Smooth muscle cell (in vitro differentiated cells): ENCODE results near the gene SPACA4. TPM values are rescaled to one million over a fixed set of nuclear protein-coding genes. Genes with fewer than 3 reads are reported as not detected.
A peak's percentile ranks its signal among the peaks of the same experiment; 100 is the strongest.
"Not testable (repeated sequence)": the region's sequence is repeated elsewhere in the genome, so short reads cannot be mapped to it uniquely, and the experiment has no call there.

Experiments
- DNase-seq: peaks from one replicate; lab custom pipeline; 2025; ENCODE audit not compliant: unreplicated experiment; lab: John Stamatoyannopoulos, UW
- H2AFZ ChIP-seq: fragments of 200-600 bp; sonication (generic); 2 replicates; pipeline ENCODE4 v1.6.0; 2016; ENCODE audit warnings: antibody characterized with exemption, low read depth, mild to moderate bottlenecking
- H3F3A ChIP-seq: fragments of 200-600 bp; sonication (generic); 2 replicates; pipeline ENCODE4 v1.6.0; 2017; ENCODE audit warnings: antibody characterized with exemption, low read depth
- H3K27ac ChIP-seq: fragments of 200-600 bp; sonication (generic); 2 replicates; pipeline ENCODE4 v1.5.1; 2016; ENCODE audit warnings: low read depth, mild to moderate bottlenecking
- H3K27me3 ChIP-seq: fragments of 200-600 bp; sonication (generic); 2 replicates; pipeline ENCODE4 v1.6.1; 2016; ENCODE audit warnings: low read depth, mild to moderate bottlenecking
- H3K36me3 ChIP-seq: fragments of 200-600 bp; sonication (generic); 2 replicates; pipeline ENCODE4 v1.5.1; 2016; ENCODE audit warnings: low read depth
- H3K4me1 ChIP-seq: fragments of 200-600 bp; sonication (generic); 2 replicates; pipeline ENCODE4 v1.5.1; 2016; ENCODE audit warnings: low read depth
- H3K4me2 ChIP-seq: fragments of 200-600 bp; sonication (generic); 2 replicates; pipeline ENCODE4 v1.6.0; 2016; ENCODE audit warnings: mild to moderate bottlenecking
- H3K4me3 ChIP-seq: fragments of 200-600 bp; sonication (generic); 2 replicates; pipeline ENCODE4 v1.5.1; 2016; ENCODE audit warnings: mild to moderate bottlenecking
- H3K79me2 ChIP-seq: fragments of 200-600 bp; sonication (generic); 2 replicates; pipeline ENCODE4 v1.6.0; 2016; ENCODE audit warnings: low read depth, mild to moderate bottlenecking
- H3K9ac ChIP-seq: fragments of 200-600 bp; sonication (generic); 2 replicates; pipeline ENCODE4 v1.6.0; 2016; ENCODE audit warnings: low read depth
- H3K9me3 ChIP-seq: fragments of 200-600 bp; sonication (generic); replicated peaks from 2 replicates; pipeline ENCODE4 v1.5.1; 2016; ENCODE audit warnings: low read depth
- H4K20me1 ChIP-seq: fragments of 200-600 bp; sonication (generic); 2 replicates; pipeline ENCODE4 v1.6.0; 2016; ENCODE audit warnings: low read depth
- WGBS: methylation state at CpG from one replicate; pipeline ENCODE4 v1.1.7; 2016; ENCODE audit warnings: low lambda C conversion rate; 5-methylcytosine and 5-hydroxymethylcytosine counted together
- polyA plus RNA-seq: library from polyadenylated mRNA; unstranded; fragments of >200 nt; fragmentation: Nextera tagmentation; extraction: Ambion mirVana; gene quantifications from 2 replicates; pipeline ENCODE4 v1.2.1, GENCODE V29; 2016
- total RNA-seq: library from RNA; depleted of rRNA; stranded (reverse); fragments of >200 nt; gene quantifications from 2 replicates; pipeline ENCODE4 v1.2.3, GENCODE V29; 2014
- TF ChIP-seq, protein P1 (sequence below): fragments of 200-600 bp; sonication (generic); IDR thresholded peaks from 2 replicates; pipeline ENCODE4 v1.5.1; 2017; ENCODE audit warnings: borderline replicate concordance, mild to moderate bottlenecking, antibody characterized with exemption; ENCODE audit not compliant: insufficient read depth, poor library complexity, severe bottlenecking

Gene SPACA4
- total and polyA plus RNA-seq, 2 experiments from 2014 or later: 0.43 TPM; not detected in 1

DNA sequence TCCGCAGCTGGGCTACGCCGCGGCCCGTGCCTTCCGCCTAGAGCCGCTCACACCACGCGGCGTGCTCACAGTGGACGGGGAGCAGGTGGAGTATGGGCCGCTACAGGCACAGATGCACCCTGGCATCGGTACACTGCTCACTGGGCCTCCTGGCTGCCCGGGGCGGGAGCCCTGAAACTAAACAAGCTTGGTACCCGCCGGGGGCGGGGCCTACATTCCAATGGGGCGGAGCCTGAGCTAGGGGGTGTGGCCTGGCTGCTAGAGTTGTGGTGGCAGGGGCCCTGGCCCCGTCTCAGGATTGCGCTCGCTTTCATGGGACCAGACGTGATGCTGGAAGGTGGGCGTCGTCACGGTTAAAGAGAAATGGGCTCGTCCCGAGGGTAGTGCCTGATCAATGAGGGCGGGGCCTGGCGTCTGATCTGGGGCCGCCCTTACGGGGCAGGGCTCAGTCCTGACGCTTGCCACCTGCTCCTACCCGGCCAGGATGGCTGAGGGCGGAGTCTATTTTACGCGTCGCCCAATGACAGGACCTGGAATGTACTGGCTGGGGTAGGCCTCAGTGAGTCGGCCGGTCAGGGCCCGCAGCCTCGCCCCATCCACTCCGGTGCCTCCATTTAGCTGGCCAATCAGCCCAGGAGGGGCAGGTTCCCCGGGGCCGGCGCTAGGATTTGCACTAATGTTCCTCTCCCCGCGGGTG lies 23.2 kb downstream of the SPACA4 start:
- H3F3A ChIP-seq: peaks cover under 1% of the 10 kb centered on the region
- peak overlapping the region; percentile 93 for H3K4me2 ChIP-seq
- 26% methylated on average over 47 of the region's 48 CpGs for WGBS
- TF ChIP-seq, protein P1, sequence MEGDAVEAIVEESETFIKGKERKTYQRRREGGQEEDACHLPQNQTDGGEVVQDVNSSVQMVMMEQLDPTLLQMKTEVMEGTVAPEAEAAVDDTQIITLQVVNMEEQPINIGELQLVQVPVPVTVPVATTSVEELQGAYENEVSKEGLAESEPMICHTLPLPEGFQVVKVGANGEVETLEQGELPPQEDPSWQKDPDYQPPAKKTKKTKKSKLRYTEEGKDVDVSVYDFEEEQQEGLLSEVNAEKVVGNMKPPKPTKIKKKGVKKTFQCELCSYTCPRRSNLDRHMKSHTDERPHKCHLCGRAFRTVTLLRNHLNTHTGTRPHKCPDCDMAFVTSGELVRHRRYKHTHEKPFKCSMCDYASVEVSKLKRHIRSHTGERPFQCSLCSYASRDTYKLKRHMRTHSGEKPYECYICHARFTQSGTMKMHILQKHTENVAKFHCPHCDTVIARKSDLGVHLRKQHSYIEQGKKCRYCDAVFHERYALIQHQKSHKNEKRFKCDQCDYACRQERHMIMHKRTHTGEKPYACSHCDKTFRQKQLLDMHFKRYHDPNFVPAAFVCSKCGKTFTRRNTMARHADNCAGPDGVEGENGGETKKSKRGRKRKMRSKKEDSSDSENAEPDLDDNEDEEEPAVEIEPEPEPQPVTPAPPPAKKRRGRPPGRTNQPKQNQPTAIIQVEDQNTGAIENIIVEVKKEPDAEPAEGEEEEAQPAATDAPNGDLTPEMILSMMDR: no peak
- no peak overlapping the region for H3K9ac ChIP-seq
- peaks cover 22% of the 10 kb centered on the region for H3K4me1 ChIP-seq
- no peak for DNase-seq
- no peaks in the 10 kb centered on the region for H3K9me3 ChIP-seq
- H3K79me2 ChIP-seq: no peaks in the 10 kb centered on the region
- H3K27me3 ChIP-seq: no peaks in the 10 kb centered on the region
- H3K27ac ChIP-seq: no peak overlapping the region
- H4K20me1 ChIP-seq: no peaks in the 10 kb centered on the region
- H2AFZ ChIP-seq: no peak overlapping the region
- peak overlapping the region; percentile 45 for H3K4me3 ChIP-seq
- H3K36me3 ChIP-seq: no peaks in the 10 kb centered on the region

DNA sequence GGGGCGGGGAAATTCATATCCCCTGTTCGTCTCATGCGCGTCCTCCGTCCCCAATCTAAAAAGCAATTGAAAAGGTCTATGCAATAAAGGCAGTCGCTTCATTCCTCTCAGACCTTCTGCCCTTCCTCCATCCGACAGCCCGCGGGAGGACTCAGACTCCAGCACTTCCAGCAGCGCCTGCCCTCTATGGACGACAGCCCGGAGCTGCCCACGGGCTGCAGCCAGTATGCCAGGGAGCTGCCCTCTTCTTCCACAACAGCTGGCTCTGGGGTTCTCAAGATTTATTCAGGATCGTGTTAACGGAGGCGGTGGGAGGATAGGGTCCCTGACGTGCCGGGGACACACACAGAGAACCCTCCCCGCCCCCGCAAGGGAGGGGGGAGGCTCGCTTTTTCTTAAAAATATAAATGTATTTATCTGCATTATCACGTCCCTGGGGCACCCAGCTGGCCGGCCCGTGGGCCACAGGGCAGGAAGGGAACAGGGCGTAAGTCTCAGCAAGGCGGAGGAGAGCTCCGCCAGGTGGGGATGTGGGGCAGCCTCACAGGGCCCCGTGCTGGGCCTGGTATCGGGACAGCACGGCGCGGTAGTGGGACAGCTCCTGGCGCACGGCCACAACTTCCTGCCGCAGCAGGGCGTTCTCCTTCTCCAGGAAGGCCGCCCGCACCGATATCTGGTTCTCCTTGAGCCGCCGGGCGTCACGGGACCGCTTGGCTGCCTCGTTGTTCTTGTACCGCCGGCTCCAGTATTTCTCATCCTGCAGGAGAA lies 23.9 kb downstream of the SPACA4 start:
- Histone ChIP-seq H3F3A (peaks cover 5% of the 10 kb centered on the region), H3K27ac (no peak overlapping the region), H3K9ac (no peak overlapping the region), H2AFZ (no peak overlapping the region), H4K20me1 (no peaks in the 10 kb centered on the region), H3K4me2 (peak overlapping the region; percentile 93), H3K4me3 (peak overlapping the region; percentile 45), H3K27me3 (no peaks in the 10 kb centered on the region), H3K79me2 (no peaks in the 10 kb centered on the region), H3K36me3 (no peaks in the 10 kb centered on the region), H3K4me1 (peaks cover 15% of the 10 kb centered on the region), H3K9me3 (no peaks in the 10 kb centered on the region)
- DNase-seq: peak; percentile 37
- TF ChIP-seq, protein P1: no peak
- 1% methylated on average over 47 of the region's 47 CpGs for WGBS

DNA sequence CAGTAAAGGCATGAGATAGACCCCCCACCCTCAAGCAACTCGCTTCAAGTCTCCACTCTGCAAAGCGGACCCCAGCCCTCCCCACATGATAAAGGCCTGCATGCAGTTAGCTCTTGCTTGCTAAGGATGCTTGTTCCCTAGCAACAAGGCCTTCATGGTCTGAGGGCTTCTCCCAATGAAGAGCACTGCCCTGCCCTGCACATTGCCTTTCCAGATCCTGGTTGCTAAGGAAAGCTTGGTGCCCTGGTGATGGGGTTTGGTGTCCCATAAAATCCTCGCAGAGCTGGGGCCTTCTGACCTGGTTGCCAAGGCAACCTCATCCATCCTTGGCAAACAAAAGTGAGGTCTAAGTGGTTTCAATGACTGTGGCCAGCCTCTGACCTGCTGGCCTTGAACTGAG lies 24.7 kb downstream of the SPACA4 start:
- no peaks in the 10 kb centered on the region for H4K20me1 ChIP-seq
- H3K27ac ChIP-seq: no peak overlapping the region
- WGBS: 77% methylated on average over 3 of the region's 3 CpGs
- H3K4me1 ChIP-seq: peaks cover 15% of the 10 kb centered on the region
- no peak for DNase-seq
- peaks cover 6% of the 10 kb centered on the region for H3K27me3 ChIP-seq
- H3K79me2 ChIP-seq: no peaks in the 10 kb centered on the region
- H3K9me3 ChIP-seq: no peaks in the 10 kb centered on the region
- H3K36me3 ChIP-seq: no peaks in the 10 kb centered on the region
- no peak overlapping the region for H3K9ac ChIP-seq
- TF ChIP-seq, protein P1: no peak
- peak overlapping the region; percentile 93 for H3K4me2 ChIP-seq
- peak overlapping the region; percentile 45 for H3K4me3 ChIP-seq
- no peak overlapping the region for H2AFZ ChIP-seq
- H3F3A ChIP-seq: peaks cover 5% of the 10 kb centered on the region

DNA sequence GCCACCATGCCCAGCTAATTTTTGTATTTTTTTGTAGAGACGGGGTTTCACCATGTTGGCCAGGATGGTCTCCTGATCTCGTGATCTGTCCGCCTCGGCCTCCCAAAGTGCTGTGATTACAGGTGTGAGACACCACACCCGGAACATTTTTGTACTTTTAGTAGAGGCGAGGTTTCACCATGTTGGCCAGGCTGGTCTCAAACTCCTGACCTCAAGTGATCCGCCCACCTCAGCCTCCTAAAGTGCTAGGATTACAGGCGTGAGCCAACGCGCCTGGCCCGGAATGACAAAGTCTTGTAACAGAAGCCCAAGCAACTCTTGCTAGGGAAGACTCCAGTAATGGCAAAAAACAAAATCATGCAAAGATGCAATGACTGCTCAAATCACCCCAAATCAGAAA lies 25.7 kb downstream of the SPACA4 start:
- H3K27ac ChIP-seq: not testable (repeated sequence)

More for the DNA sequence above, 25.7 kb downstream of the SPACA4 start:
- DNase-seq, H3K79me2 ChIP-seq, H3K9me3 ChIP-seq, H3K4me3 ChIP-seq, H3K4me2 ChIP-seq, H3K27me3 ChIP-seq, H3K9ac ChIP-seq, H3K36me3 ChIP-seq, H2AFZ ChIP-seq, H3F3A ChIP-seq, H4K20me1 ChIP-seq: not testable (repeated sequence)
- WGBS: 91% methylated on average over 11 of the region's 11 CpGs
- peaks cover 15% of the 10 kb centered on the region for H3K4me1 ChIP-seq
